ENCODE measurements around the gene RARRES1.

The RARRES1 gene

DNA sequence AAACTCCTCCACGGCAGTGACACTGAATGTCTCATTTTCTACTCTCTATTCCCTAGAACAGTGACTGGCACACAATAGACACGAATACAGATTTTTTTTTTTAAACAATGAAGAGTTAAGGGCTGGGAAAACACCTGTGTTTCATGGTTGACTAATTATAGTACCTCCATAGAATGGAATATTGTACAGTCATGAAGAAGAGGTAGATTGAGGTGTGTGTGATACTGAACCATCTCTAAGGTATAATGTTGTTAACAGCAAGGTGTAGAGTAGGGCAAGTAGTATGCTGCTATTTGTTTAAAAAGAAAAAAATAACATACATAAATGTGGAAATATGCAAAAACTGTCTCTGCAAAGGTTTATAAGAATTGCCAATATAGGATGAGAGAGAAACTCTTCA is 5.2 kb upstream of the RARRES1 start:
- H3K4me3 ChIP-seq (ENCODE audit: low read depth, low read length) = no peak overlapping the region
- TF ChIP-seq, protein P1, sequence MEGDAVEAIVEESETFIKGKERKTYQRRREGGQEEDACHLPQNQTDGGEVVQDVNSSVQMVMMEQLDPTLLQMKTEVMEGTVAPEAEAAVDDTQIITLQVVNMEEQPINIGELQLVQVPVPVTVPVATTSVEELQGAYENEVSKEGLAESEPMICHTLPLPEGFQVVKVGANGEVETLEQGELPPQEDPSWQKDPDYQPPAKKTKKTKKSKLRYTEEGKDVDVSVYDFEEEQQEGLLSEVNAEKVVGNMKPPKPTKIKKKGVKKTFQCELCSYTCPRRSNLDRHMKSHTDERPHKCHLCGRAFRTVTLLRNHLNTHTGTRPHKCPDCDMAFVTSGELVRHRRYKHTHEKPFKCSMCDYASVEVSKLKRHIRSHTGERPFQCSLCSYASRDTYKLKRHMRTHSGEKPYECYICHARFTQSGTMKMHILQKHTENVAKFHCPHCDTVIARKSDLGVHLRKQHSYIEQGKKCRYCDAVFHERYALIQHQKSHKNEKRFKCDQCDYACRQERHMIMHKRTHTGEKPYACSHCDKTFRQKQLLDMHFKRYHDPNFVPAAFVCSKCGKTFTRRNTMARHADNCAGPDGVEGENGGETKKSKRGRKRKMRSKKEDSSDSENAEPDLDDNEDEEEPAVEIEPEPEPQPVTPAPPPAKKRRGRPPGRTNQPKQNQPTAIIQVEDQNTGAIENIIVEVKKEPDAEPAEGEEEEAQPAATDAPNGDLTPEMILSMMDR (IDR thresholded peaks at IDR 0.05; ENCODE audit: low read depth, low read length) = no peak

DNA sequence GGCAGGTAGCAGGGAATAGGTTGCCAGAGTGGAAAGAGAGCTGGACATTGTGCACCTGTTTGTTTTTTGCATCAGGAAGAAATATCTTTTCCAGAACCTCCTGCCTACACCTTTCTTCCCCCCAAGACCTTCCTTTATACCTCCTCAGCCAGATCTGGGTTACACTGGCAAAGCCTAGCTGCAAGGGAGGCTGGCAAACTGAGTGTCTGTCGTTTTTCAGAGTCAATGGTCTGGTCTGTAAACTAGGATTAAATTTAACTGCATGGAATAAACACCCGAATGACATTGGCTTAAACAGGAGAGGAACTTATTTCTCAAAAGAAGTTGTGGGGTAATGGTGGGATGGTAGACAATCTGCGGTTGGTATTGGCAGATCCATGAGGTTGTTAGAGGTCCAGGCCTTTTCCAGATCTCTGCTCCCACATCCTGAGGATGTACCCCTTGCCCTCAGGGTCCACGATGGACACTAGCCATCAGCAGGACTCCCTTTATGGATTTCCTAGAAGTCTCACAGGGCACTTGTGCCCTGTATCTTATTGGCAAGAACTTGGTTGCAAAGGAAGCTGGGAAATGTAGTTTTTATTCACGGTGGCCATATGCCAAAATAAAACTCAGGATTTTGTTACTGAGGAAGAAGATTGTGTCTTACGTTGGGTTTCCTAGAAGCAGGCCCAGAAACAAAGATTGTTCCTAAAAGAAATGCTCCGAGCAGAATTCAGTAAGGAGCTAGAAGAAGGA is 3.2 kb upstream of the RARRES1 start:
- TF ChIP-seq, protein P1 (IDR thresholded peaks at IDR 0.05; ENCODE audit: low read depth, low read length) = no peak
- no peak overlapping the region for H3K4me3 ChIP-seq (ENCODE audit: low read depth, low read length)

DNA sequence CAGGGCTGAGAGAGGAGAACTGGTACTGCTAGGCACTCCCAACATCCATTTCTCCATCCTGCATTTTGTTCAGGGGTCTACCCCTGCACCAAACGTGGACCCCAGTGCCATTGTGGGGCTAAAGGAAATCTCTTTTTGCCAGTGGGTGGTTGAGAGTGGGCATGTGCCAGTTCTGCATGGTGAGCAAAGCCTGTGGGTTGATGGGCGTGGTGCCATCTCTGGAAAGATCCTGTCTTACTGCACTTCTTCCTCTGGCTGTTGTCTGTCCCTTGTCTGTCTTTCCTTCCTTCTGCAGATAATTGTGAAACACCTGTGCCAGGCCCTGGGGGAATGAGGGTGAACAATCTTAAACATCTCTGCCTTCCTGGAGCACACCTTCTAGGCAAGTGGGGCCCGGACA is 1.4 kb upstream of the RARRES1 start:
- TF ChIP-seq, protein P1 (IDR thresholded peaks at IDR 0.05; ENCODE audit: low read depth, low read length) = no peak
- no peak overlapping the region for H3K4me3 ChIP-seq (ENCODE audit: low read depth, low read length)

DNA sequence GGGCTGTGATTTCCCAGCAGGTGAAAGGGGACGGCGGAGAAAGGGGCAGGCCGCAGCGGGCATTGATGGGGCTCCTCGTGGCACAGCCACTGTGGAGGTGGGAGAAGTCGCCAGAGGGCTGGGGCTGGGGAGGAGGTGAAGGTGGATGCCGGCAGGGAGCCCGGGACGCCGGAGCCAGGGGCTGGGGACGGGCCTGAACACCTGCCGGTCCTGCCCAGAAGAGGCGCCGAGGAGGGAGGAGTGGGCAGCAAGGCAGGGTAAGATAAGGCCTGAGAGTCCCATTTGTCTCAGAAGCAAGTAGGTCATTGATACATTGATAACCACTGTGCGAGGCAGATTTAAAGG is 571 bp upstream of the RARRES1 start:
- TF ChIP-seq, protein P1 (IDR thresholded peaks at IDR 0.05; ENCODE audit: low read depth, low read length) = no peak
- peak overlapping the region; percentile 60 for H3K4me3 ChIP-seq (ENCODE audit: low read depth, low read length)

DNA sequence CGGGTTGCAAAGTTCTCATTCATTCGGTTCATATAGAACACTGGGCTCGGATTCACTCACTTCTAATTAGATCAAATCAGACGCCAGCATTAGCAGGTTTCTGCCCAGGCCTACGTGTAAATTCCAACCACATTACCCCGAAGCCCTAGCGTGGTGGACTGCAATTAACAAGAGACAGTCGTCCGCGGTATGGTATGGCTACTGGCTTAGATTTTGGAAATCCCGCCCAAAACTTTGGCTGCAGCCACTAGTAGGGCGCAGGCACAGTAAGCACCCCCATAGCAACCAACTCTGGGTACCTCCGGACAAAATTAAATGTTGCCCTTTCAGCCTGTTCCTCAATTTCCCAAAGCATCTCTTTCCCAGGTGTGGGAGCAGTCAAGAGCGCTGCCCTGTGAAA is 771 bp downstream of the RARRES1 start:
- TF ChIP-seq, protein P1 (IDR thresholded peaks at IDR 0.05; ENCODE audit: low read depth, low read length) = no peak
- H3K4me3 ChIP-seq (ENCODE audit: low read depth, low read length) = peak overlapping the region; percentile 60

DNA sequence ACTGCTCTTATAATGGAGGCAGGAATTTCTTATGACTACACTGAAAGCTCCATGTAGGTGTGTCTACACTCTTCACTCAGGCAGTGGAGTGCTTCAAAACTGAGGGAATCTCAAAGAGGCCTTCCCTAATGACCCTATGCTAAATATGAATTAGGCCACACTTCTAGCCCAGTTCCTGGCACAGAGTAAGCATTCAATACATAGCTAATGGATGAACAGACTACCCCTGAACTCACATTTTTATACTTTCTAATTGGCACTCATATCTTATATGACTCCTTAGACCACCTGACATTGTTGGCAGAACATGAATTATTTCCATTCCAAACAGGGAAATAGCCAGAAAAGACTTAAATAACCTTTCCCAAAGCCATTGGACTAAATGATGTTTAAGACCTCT is 3.4 kb downstream of the RARRES1 start:
- H3K4me3 ChIP-seq (ENCODE audit: low read depth, low read length) = no peak overlapping the region
- TF ChIP-seq, protein P1 (IDR thresholded peaks at IDR 0.05; ENCODE audit: low read depth, low read length) = no peak

DNA sequence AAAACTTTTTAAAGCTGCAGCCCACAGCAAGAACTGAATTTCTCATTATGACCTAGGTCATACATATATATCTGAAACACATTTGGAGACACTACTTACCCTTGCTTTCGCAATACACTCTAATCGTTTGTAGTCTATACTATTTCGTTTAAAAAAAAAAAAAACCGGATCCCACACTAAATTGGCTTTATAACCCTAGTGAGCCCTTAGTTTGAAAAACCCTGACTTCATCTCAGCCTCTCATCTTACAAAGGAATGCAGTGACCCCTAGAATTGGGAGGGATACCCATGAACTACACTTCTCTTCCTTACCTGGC is 4.2 kb downstream of the RARRES1 start:
- TF ChIP-seq, protein P1 (IDR thresholded peaks at IDR 0.05; ENCODE audit: low read depth, low read length) = no peak
- H3K4me3 ChIP-seq (ENCODE audit: low read depth, low read length) = no peak overlapping the region
